ENCODE results near the gene RNF212.
"Not testable (repeated sequence)": the region's sequence is repeated elsewhere in the genome, so short reads cannot be mapped to it uniquely, and the experiment has no call there.

Gene RNF212

GRCh38 chr4:1126506-1126905, 13.1 kb upstream of the RNF212 start:
- no peak overlapping the region for H3K4me3 ChIP-seq (IDR thresholded peaks at IDR 0.05; ENCODE audit: insufficient read depth, low read depth, low read length)
- no peaks in the 10 kb centered on the region for H3K79me2 ChIP-seq (ENCODE audit: insufficient read depth, low read depth)
- TF ChIP-seq CTCF (conservative IDR thresholded peaks at IDR 0.05; ENCODE audit: low read depth, low read length) = no peak
- H3K27me3 ChIP-seq (ENCODE audit: insufficient read depth, low read depth) = no peaks in the 10 kb centered on the region
- H3K36me3 ChIP-seq (ENCODE audit: insufficient read depth) = no peaks in the 10 kb centered on the region
- H3K27ac ChIP-seq = no peak overlapping the region
- no peak overlapping the region for H3K9ac ChIP-seq
- no peaks in the 10 kb centered on the region for H4K20me1 ChIP-seq (ENCODE audit: insufficient read depth)
- no peak overlapping the region for H3K4me2 ChIP-seq
- H2AFZ ChIP-seq (ENCODE audit: low read depth) = no peak overlapping the region
- no peaks in the 10 kb centered on the region for H3K4me1 ChIP-seq (ENCODE audit: low read depth, poor library complexity, severe bottlenecking)

DNA sequence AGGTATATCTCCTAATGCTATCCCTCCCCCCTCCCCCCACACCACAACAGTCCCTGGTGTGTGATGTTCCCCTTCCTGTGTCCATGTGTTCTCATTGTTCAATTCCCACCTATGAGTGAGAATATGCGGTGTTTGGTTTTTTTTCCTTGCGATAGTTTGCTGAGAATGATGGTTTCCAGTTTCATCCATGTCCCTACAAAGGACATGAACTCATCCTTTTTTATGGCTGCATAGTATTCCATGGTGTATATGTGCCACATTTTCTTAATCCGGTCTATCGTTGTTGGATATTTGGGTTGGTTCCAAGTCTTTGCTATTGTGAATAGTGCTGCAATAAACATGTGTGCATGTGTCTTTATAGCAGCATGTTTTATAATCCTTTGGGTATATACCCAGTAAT, 12.1 kb upstream of the RNF212 start:
- not testable (repeated sequence) for H2AFZ ChIP-seq (ENCODE audit: low read depth); H3K4me1 ChIP-seq (ENCODE audit: low read depth, poor library complexity, severe bottlenecking); H3K27me3 ChIP-seq (ENCODE audit: insufficient read depth, low read depth); H3K9ac ChIP-seq; H3K27ac ChIP-seq; H4K20me1 ChIP-seq (ENCODE audit: insufficient read depth); H3K4me2 ChIP-seq; H3K36me3 ChIP-seq (ENCODE audit: insufficient read depth); H3K4me3 ChIP-seq (IDR thresholded peaks at IDR 0.05; ENCODE audit: insufficient read depth, low read depth, low read length); H3K79me2 ChIP-seq (ENCODE audit: insufficient read depth, low read depth)

- Histone ChIP-seq H3K4me1 (ENCODE audit: low read depth, poor library complexity, severe bottlenecking) (no peaks in the 10 kb centered on the region), H3K36me3 (ENCODE audit: insufficient read depth) (no peaks in the 10 kb centered on the region), H3K9ac (no peak overlapping the region), H2AFZ (ENCODE audit: low read depth) (no peak overlapping the region), H4K20me1 (ENCODE audit: insufficient read depth) (no peaks in the 10 kb centered on the region), H3K27ac (no peak overlapping the region), H3K79me2 (ENCODE audit: insufficient read depth, low read depth) (no peaks in the 10 kb centered on the region), H3K4me3 (IDR thresholded peaks at IDR 0.05; ENCODE audit: insufficient read depth, low read depth, low read length) (no peak overlapping the region), H3K27me3 (ENCODE audit: insufficient read depth, low read depth) (no peaks in the 10 kb centered on the region), H3K4me2 (no peak overlapping the region)
- TF ChIP-seq CTCF (conservative IDR thresholded peaks at IDR 0.05; ENCODE audit: low read depth, low read length) = no peak
These were observed 11.5 kb upstream of the RNF212 start for GRCh38 chr4:1124818-1125217.

GRCh38 chr4:1122505-1122904, 9.1 kb upstream of the RNF212 start:
- no peaks in the 10 kb centered on the region for H3K79me2 ChIP-seq (ENCODE audit: insufficient read depth, low read depth)
- H4K20me1 ChIP-seq (ENCODE audit: insufficient read depth) = no peaks in the 10 kb centered on the region
- H3K9ac ChIP-seq = no peak overlapping the region
- H3K27me3 ChIP-seq (ENCODE audit: insufficient read depth, low read depth) = no peaks in the 10 kb centered on the region
- no peak overlapping the region for H3K4me2 ChIP-seq
- no peaks in the 10 kb centered on the region for H3K36me3 ChIP-seq (ENCODE audit: insufficient read depth)
- no peaks in the 10 kb centered on the region for H3K4me1 ChIP-seq (ENCODE audit: low read depth, poor library complexity, severe bottlenecking)
- H3K27ac ChIP-seq = no peak overlapping the region
- H2AFZ ChIP-seq (ENCODE audit: low read depth) = no peak overlapping the region
- no peak overlapping the region for H3K4me3 ChIP-seq (IDR thresholded peaks at IDR 0.05; ENCODE audit: insufficient read depth, low read depth, low read length)
- TF ChIP-seq CTCF (conservative IDR thresholded peaks at IDR 0.05; ENCODE audit: low read depth, low read length) = no peak

- H4K20me1 ChIP-seq (ENCODE audit: insufficient read depth) = no peaks in the 10 kb centered on the region
- no peaks in the 10 kb centered on the region for H3K4me1 ChIP-seq (ENCODE audit: low read depth, poor library complexity, severe bottlenecking)
- no peak overlapping the region for H3K9ac ChIP-seq
- H3K4me2 ChIP-seq = no peak overlapping the region
- H3K36me3 ChIP-seq (ENCODE audit: insufficient read depth) = no peaks in the 10 kb centered on the region
- H3K27ac ChIP-seq = no peak overlapping the region
- no peak for TF ChIP-seq CTCF (conservative IDR thresholded peaks at IDR 0.05; ENCODE audit: low read depth, low read length)
- no peak overlapping the region for H3K4me3 ChIP-seq (IDR thresholded peaks at IDR 0.05; ENCODE audit: insufficient read depth, low read depth, low read length)
- no peaks in the 10 kb centered on the region for H3K79me2 ChIP-seq (ENCODE audit: insufficient read depth, low read depth)
- no peaks in the 10 kb centered on the region; the same call in 1 of the 2 replicates for H3K27me3 ChIP-seq (ENCODE audit: insufficient read depth, low read depth)
- no peak overlapping the region for H2AFZ ChIP-seq (ENCODE audit: low read depth)
These were observed 3.5 kb upstream of the RNF212 start for GRCh38 chr4:1116838-1117237.

All from KMS-11 (cell line).